Measurements from ENCODE around the gene MYOM1. TPM values are rescaled to one million over a fixed set of nuclear protein-coding genes. Genes with fewer than 3 reads are reported as not detected.

MYOM1 gene
- total RNA-seq, 1 experiment from 2014 or later = 0.41 TPM

DNA sequence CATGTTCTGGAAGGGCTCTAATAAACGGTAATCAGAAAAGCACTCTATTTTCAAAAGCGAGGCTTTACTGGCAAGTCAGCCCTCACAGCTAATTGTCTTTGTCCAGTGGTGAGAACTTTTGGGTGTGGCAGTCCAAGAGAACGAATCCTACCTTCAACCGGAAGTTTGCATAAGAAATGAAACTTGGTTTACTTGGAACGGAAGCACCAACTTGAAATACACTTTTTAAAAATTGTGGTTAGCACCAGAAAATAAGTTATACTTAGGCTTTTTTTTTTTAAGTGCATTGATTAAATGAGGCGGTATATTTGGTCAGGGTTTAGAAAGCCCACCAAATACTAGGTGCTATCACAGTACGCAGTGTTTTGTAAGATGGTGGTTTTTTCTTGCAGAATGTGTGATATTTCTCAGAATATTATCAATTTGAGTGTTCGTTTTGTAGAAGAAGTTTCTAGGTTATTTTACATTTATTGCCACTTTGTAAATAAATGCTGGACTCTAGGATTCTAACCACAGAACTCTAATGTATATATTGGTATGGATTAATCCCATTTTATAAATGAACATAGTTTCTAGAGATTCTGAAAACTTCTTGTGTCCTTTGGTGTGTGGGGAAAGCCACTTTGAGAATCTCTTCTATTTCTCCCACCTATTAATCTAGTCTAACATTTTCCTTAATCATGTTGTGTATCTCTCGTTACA is 29.0 kb upstream of the MYOM1 start:
- H3K36me3 Mint-ChIP-seq (ENCODE audit: insufficient read depth, unreplicated experiment) = peaks cover 49% of the 10 kb centered on the region
- TSS peak; percentile 60 for BruUV-seq (replicated peaks)

GRCh38 chr18:3248062-3248657 is 28.4 kb upstream of the MYOM1 start:
- H3K27me3 ChIP-seq (replicated peaks; ENCODE audit: control insufficient read depth, insufficient read depth, low read length) = no peaks in the 10 kb centered on the region
- Mint-ChIP-seq H3K27ac (ENCODE audit: unreplicated experiment) (peak overlapping the region; percentile 98), H3K4me1 (ENCODE audit: low read depth, unreplicated experiment) (peaks cover 28% of the 10 kb centered on the region), H3K9me3 (ENCODE audit: unreplicated experiment) (no peaks in the 10 kb centered on the region), H3K36me3 (ENCODE audit: insufficient read depth, unreplicated experiment) (peaks cover 43% of the 10 kb centered on the region), H3K27me3 (ENCODE audit: insufficient read depth, unreplicated experiment) (no peaks in the 10 kb centered on the region), H3K4me3 (ENCODE audit: unreplicated experiment) (peak overlapping the region; percentile 78)
- H3K4me1 ChIP-seq = peaks cover 34% of the 10 kb centered on the region
- POLR2A ChIA-PET = interaction anchor here (0.7 to 2.4 kb wide), 10 partner anchors 9 to 418 kb away, joined by 3 to 16 read pairs (median 4); no protein-coding TSS in a partner anchor
- DNase-seq = no peak
- peak overlapping the region; percentile 88 for H3K4me3 ChIP-seq (ENCODE audit: low read depth, low read length)
- intact Hi-C loops (cut with micrococcal nuclease; ENCODE audit: unreplicated experiment) = loop anchor here (5.0 kb wide), 3 partner anchors 141 to 481 kb away; partner anchors contain the start of gene EMILIN2
- no peaks in the 10 kb centered on the region for H3K36me3 ChIP-seq (ENCODE audit: control insufficient read depth, insufficient read depth, low read length)
- no peak for TF ChIP-seq CTCF (IDR thresholded peaks at IDR 0.05; ENCODE audit: insufficient read depth in 1 of 2, low read depth in 1 of 2, low read length in 1 of 2, severe bottlenecking in 1 of 2, unreplicated experiment in 1 of 2)
- no peaks in the 10 kb centered on the region for H3K9me3 ChIP-seq
- CTCF ChIA-PET = interaction anchor here (0.6 to 2.3 kb wide), 3 partner anchors 119 to 607 kb away, joined by 3 to 9 read pairs (median 6); no protein-coding TSS in a partner anchor
- BruUV-seq (replicated peaks) = TSS peak; percentile 15

More for the DNA sequence above, 29.0 kb upstream of the MYOM1 start:
- H3K4me1 ChIP-seq = peaks cover 40% of the 10 kb centered on the region
- ChIA-PET CTCF (no interaction called here), POLR2A (interaction anchor here (0.7 to 2.4 kb wide), 4 partner anchors 8 to 405 kb away, joined by 4 to 16 read pairs (median 10); no protein-coding TSS in a partner anchor)
- peak in 1 of 2 experiments; percentile 23 for DNase-seq
- H3K36me3 ChIP-seq (ENCODE audit: control insufficient read depth, insufficient read depth, low read length) = no peaks in the 10 kb centered on the region
- no peaks in the 10 kb centered on the region for H3K9me3 ChIP-seq
- no peaks in the 10 kb centered on the region for H3K27me3 ChIP-seq (replicated peaks; ENCODE audit: control insufficient read depth, insufficient read depth, low read length)
- intact Hi-C loops (cut with micrococcal nuclease; ENCODE audit: unreplicated experiment) = loop anchor here (5.0 kb wide), 3 partner anchors 142 to 482 kb away; partner anchors contain the start of gene EMILIN2
- Mint-ChIP-seq H3K9me3 (ENCODE audit: unreplicated experiment) (no peaks in the 10 kb centered on the region), H3K4me3 (ENCODE audit: unreplicated experiment) (peak overlapping the region; percentile 78), H3K27me3 (ENCODE audit: insufficient read depth, unreplicated experiment) (no peaks in the 10 kb centered on the region), H3K4me1 (ENCODE audit: low read depth, unreplicated experiment) (peaks cover 28% of the 10 kb centered on the region), H3K27ac (ENCODE audit: unreplicated experiment) (peak overlapping the region; percentile 98)
- H3K4me3 ChIP-seq (ENCODE audit: low read depth, low read length) = peak overlapping the region; percentile 88
- TF ChIP-seq CTCF (IDR thresholded peaks at IDR 0.05; ENCODE audit: insufficient read depth in 1 of 2, low read depth in 1 of 2, low read length in 1 of 2, severe bottlenecking in 1 of 2, unreplicated experiment in 1 of 2) = no peak

Data from Caco-2 (cell line).